CD1c-positive myeloid dendritic cell (primary cell): ENCODE results near the gene HNMT.
"Not testable (repeated sequence)": the region's sequence is repeated elsewhere in the genome, so short reads cannot be mapped to it uniquely, and the experiment has no call there.

ENCODE experiments used
- DNase-seq: peaks from one replicate; pipeline ENCODE4 v3.0.0-alpha.2; 2016; ENCODE audit errors: extremely low spot score

The HNMT gene

GRCh38 chr2:137946227-137946626 is 18.0 kb upstream of the HNMT start:
- DNase-seq: no peak

- peak; percentile 61 for DNase-seq
These were observed 17.1 kb upstream of the HNMT start for GRCh38 chr2:137947032-137947727.

- peak; percentile 73 for DNase-seq
These were observed 16.4 kb upstream of the HNMT start for GRCh38 chr2:137947728-137948336.

GRCh38 chr2:137948894-137949293 is 15.4 kb upstream of the HNMT start:
- DNase-seq: no peak

DNA sequence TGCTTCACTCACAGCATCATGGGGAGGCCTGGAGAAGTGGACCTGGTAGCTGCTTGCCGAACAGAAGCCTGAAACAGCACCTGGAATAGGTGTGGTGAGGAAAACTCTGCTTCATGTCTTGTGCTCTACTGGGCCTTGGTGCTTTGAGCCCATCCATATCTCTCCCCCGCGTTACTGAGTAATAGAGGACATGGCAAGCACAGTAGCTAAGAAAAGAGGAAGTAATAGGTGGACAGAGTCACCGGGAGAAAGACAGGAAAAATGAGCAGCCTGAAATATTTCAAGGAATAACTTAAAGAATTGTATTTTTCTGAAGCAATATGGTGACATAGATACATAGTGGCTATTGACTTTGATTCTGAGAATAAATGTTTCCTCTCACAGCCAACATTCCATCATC is 14.0 kb upstream of the HNMT start:
- DNase-seq: peak; percentile 24

DNA sequence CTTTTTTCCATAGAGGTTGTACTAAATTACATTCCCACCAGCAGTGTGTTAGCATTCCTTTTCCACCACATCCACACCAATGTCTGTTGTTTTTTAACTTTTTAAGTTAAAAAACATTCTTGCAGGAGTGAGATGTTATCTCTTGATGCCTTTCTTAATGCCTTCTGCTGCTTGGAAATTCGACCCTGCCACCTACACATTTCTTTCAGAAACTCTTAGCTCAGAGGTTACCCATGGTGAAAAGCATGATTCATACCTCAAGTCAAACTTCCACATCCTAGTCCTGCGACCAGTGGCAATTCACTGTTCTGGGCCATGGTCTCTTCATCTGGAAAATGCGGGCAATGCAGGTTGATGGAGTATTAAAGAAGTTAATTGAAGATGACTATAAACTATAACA is 12.7 kb upstream of the HNMT start:
- DNase-seq: peak; percentile 67

GRCh38 chr2:137952586-137953129 is 11.6 kb upstream of the HNMT start:
- DNase-seq: no peak

DNA sequence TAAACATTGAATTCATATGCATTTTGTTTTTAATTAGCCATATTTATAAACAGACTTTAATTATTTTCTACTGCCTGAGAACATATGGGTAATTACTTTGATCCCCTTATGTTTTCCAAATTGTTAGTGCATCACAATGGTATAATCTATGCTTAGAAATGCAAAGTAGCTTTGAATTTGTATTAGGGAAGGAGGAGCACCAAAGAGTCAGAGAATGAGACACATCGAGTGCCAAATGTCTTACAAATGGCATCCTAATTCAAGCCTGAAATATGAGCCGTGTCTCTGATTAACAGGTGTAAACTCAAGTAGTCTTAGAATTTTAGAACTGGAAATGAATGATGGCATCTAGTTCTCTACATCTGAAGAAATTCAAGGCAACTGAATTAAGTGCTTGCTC is 8.7 kb upstream of the HNMT start:
- no peak for DNase-seq

- no peak for DNase-seq
These were observed 7.2 kb upstream of the HNMT start for GRCh38 chr2:137957033-137957432.

- DNase-seq: peak; percentile 55
These were observed 5.1 kb upstream of the HNMT start for GRCh38 chr2:137959166-137959565.

- DNase-seq: peak; percentile 72
These were observed 4.0 kb upstream of the HNMT start for GRCh38 chr2:137960223-137960622.

GRCh38 chr2:137961602-137962001 is 2.7 kb upstream of the HNMT start:
- no peak for DNase-seq

DNA sequence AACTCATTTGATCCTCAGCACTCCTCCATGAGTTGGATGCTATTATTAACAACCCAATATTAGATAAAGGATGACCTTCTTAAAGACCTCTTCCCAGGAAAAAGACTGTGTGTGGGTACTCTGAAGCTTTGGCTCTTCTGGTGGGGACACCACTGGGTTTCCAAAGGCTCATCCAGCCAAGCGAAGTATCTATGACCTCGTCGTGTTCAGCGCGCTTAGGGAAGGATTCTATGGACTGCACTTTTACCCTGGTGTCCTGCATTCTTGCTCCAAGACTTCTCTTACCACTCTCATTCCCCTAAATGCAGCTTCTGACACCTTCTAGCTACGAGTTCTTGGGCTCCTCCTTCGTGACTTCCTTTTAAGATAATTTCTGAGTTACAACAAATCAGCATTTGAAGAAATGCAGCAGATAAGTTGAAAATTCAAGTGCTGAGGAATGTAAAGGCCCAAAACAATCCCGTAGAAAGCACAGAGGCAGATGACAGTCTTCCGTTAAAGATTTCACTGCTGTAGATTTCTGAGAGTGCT is 673 bp upstream of the HNMT start:
- no peak for DNase-seq

DNA sequence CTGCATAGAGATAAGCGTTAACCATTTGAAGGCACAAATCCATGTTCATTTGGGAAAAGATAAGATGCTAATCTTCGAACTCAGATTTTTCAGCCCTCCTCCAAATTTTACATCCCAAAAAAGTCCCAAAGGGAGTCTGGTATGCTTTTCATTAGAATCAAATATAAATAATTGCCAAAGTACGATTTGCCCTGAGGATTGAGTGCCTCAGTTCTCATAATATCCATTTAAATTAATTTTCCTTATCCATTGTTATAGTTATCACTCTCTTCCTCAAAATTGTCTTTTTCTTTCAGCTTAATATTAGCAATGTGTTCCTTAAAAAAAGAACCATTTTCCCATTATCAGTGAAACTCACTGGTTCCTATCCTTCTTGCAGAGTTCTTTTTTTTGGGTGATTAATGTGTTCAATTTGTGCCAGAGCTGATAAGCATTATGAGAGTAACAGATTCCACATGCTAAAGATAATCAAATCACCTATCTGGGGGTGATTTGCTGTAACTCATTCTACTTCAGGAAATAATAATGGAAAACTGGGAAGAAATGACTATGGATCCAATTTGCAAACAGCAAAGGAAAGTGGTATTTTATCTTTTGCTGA is 686 bp downstream of the HNMT start:
- no peak for DNase-seq

DNA sequence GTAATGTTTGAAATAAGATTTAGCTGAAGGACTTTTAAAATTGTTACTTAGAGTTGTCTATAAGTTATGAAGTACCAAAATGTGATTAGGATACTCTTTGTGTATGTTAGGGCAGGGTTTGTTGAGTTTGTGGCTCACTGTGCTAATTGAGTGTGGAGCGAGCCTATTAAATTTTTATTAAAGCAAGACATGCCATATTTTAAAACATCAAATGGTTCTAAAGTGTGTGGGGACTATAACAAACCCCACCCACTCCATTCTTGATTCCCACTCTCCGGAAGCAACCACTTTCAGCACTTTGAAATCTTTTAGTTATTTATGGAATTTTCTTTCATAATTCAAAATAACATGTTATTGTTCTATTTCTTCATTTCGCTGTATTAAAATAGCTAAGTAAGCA is 1.8 kb downstream of the HNMT start:
- no peak for DNase-seq

DNA sequence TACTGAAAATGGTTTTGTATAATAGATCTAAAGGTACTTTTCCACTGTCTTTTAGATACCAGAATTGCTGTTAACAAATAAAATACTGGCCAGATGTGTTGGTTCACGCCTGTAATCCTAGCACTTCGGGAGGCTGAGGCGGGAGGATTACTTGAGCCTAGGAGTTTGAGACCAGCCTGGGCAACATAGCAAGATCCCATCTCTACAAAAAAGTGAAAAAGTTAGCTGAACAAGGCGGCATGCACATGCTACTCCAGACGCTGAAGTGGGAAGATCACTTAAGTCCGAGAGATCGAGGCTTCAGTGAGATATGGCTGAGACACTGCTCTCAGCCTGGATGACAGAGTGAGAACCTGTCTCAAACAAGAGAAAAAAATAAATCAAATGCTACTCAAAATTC is 2.8 kb downstream of the HNMT start:
- no peak for DNase-seq

DNA sequence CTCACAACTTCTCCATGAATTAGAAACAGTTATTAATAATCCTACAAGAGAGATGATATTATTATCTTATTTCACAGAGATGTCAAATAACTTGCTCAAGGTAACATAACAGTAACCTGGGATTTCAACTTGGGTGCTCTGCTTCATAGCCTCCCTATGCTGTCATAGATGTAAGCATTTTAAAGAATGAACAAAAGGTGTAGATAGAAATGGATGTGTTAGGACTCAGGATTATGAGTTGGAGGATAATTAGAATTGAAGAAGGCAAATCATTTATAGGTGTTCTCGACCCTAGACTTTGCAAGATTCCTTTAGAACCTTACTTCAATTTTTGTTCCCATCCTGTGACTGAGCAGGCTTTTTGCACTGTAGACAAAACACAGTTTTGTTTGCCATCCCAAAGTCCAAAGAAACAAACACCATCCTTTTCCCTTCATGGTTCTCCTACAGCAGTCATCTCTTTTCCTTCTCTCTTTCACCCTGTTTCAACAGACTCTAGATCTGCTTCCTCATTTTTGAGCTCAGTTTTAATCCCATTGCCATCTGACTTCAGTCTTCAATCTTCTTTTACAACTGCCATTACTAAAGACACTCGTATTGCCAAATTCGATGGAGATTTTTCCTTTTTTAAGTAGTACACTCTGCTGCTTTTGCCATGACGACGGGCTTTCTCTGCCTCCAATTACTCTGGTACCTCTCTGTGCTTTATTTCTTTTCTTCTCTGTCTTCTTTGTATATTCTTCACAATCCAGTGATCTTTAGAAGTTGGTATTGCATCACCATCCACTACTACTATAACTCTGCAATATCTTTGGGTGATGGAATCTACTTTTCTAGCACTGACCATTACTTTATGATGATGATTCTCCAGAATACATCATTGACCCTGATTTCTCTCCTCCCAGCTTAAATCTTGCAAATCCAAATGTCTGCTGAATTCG is 4.5 kb downstream of the HNMT start:
- DNase-seq: peak; percentile 56

- DNase-seq: peak; percentile 87
These were observed 5.1 kb downstream of the HNMT start for GRCh38 chr2:137969418-137969765.

DNA sequence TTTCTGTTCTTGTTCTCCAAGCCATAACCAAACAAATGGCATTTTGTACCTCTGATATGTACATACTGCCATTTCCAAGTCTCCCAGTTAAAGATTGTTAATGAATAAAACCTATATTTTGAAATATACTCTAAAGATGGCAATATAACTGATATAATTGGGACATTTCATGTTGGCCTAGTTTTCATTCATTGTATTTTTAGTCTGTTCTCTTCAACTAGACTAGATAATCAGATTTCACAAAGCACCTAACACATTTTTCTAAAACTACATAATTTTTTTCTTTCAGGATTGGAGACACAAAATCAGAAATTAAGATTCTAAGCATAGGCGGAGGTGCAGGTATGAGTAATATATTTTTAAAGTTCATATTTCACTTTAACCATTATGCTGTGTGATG is 5.6 kb downstream of the HNMT start:
- no peak for DNase-seq

- not testable (repeated sequence) for DNase-seq
These were observed 7.0 kb downstream of the HNMT start for GRCh38 chr2:137971259-137971658.

DNA sequence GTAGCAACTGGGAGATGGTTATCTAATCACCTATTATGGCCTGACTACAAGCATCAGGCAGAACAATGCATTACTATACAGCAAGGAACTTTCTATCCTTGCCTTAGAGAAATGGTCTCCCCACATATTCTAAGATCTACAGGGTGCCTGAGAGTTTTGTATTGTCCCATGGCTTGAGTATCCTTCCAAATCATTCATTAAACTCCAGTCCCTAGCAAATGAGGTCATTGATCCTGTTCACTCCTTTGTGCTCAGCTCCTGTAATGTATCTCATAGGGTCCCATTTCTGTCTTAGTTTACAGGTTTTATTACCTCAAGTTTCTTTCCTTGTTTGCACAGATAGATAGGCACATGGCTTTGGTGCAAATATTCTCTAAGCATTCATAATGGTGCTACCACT is 9.0 kb downstream of the HNMT start:
- no peak for DNase-seq
